ENCODE data around the gene CORO1C. TPM values are rescaled to one million over a fixed set of nuclear protein-coding genes. Genes with fewer than 3 reads are reported as not detected.
A peak's percentile ranks its signal among the peaks of the same experiment; 100 is the strongest.

The CORO1C gene
- total and polyA plus RNA-seq, 9 of the 15 experiments (the other 6 are each of a cell fraction or from before 2014, with no cell fraction given) = 55.2 to 280 (median 150) TPM

DNA sequence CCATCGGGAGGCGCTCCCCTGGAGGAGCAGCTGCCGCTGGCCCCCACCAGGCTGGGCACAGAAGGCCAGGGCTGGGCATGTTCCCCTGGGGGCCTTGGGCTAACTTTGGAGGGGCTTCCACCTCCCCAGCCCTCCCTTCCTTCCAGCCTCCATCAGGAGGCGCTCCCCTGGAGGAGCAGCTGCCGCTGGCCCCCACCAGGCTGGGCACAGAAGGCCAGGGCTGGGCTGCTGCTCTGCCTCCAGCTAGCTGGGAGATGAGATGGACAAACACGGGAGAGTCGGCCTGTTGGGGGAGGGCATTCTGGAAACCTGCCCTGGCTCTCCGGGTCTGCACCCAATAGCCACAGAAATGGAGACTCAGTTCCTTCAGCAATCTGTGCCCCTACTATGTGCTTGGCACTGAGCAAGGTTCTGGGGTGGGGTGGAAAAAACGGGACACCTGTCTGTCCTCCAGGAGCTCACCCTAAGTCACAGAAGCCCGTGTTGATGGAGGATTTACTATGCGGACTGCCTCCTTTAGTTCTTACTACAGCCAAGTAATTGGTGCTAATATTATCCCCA, 39.0 kb upstream of the CORO1C start:
- no peak overlapping the region for H3K27ac ChIP-seq (ENCODE audit: extremely low read depth, low read depth, low read length)
- H3K9me3 ChIP-seq (replicated peaks; ENCODE audit: control insufficient read depth, insufficient read depth, low read depth, low read length) = no peaks in the 10 kb centered on the region
- H3K9me1 ChIP-seq (ENCODE audit: control insufficient read depth, insufficient read depth, low read length) = no peaks in the 10 kb centered on the region
- H4K20me1 ChIP-seq (replicated peaks; ENCODE audit: control insufficient read depth, insufficient read depth, low read length) = no peaks in the 10 kb centered on the region
- ATAC-seq (0 out of 3 replicates have a peak, but pooled peaks have one; percentile 14), DNase-seq (ENCODE audit: extremely low read depth in 1 of 4, low spot score in 3 of 4) (no peak), FAIRE-seq (no peak)
- H3K4me2 ChIP-seq (ENCODE audit: insufficient read depth, low read length) = no peak overlapping the region
- H3K36me3 ChIP-seq (ENCODE audit: control insufficient read depth, insufficient read depth, low read length) = no peaks in the 10 kb centered on the region
- no peak overlapping the region for H3K9ac ChIP-seq (ENCODE audit: insufficient read depth in 1 of 2, low read depth in 2 of 2, low read length in 2 of 2)
- POLR2A ChIA-PET = interaction anchor here (0.6 to 1.2 kb wide), 4 partner anchors 10 to 286 kb away, joined by 3 read pairs; no protein-coding TSS in a partner anchor
- CTCF ChIA-PET (ENCODE audit: low intra/inter-chr PET ratio) = no interaction called here
- no TSS peak for BruUV-seq (replicated peaks)
- WGBS (ENCODE audit: insufficient coverage, low coverage, missing lambda C conversion rate) = 9% methylated on average over 6 of the region's 11 CpGs
- H3K4me1 ChIP-seq (replicated peaks in 1 of 2; ENCODE audit: control insufficient read depth in 2 of 2, insufficient read depth in 2 of 2, low read length in 2 of 2) = peaks cover 0 to 22% of the 10 kb centered on the region in 2 experiments; a peak in 3 of 5 replicates
- no peaks in the 10 kb centered on the region for H3K79me2 ChIP-seq (ENCODE audit: control insufficient read depth, insufficient read depth, low read length)
- no peak overlapping the region for H2AFZ ChIP-seq (ENCODE audit: low read depth, low read length)
- H3K4me3 ChIP-seq = no peak overlapping the region
- in situ Hi-C loops (cut with MboI) = no loop called here
- intact Hi-C loops (cut with micrococcal nuclease) = no loop called here
- no peaks in the 10 kb centered on the region for H3K27me3 ChIP-seq (ENCODE audit: control insufficient read depth in 2 of 2, insufficient read depth in 2 of 2, low read length in 2 of 2)
- TF ChIP-seq DIDO1 (tag; IDR thresholded peaks at IDR 0.05; ENCODE audit: low read depth) (no peak), FOXK1 (CRISPR knock-in tag; IDR thresholded peaks at IDR 0.05; ENCODE audit: borderline replicate concordance) (no peak), YY1 (IDR thresholded peaks at IDR 0.05; ENCODE audit: borderline replicate concordance in 1 of 3, control insufficient read depth in 1 of 3, extremely low read depth in 1 of 3, insufficient read depth in 3 of 3, insufficient read length in 1 of 3, insufficient replicate concordance in 2 of 3, low read depth in 1 of 3, low read length in 2 of 3) (no peak), STAT5B (CRISPR knock-in tag; IDR thresholded peaks at IDR 0.05) (no peak), NFIC (IDR thresholded peaks at IDR 0.05) (no peak), ZKSCAN1 (IDR thresholded peaks at IDR 0.05; ENCODE audit: low read depth, low read length) (peak; percentile 84; the same call in 1 of the 2 replicates)
